GM12878 (cell line): Measurements from ENCODE around the gene BOD1L1. TPM values are rescaled to one million over a fixed set of nuclear protein-coding genes. Genes with fewer than 3 reads are reported as not detected.

Experiments
- ATAC-seq: fragments of 200-7000 bp; cut with Tn5 transposase; 3 replicates; pipeline ENCODE4 v1.9.1; 2020; ENCODE audit warnings: mild to moderate bottlenecking, moderate library complexity
- BruUV-seq: library from RNA; stranded (reverse); fragments of 400-500 nt; replicated peaks from 2 replicates; lab custom pipeline; 2021; lab: Mats Ljungman, UMichigan
- CTCF ChIA-PET: fragments of 300-600 bp; sonication (Branson Sonifier 250); formaldehyde crosslinking; extraction: SDS; loops from one replicate; lab custom pipeline; 2021; ENCODE audit warnings: inconsistent platforms; lab: Yijun Ruan, JAX
- POLR2A ChIA-PET: fragments of 350-600 bp; formaldehyde crosslinking; extraction: SDS; loops from one replicate; lab custom pipeline; 2021; ENCODE audit warnings: inconsistent platforms; lab: Charles Lee
- RAD21 ChIA-PET: fragments of 300-600 bp; sonication (Branson Sonifier 250); formaldehyde crosslinking; loops from one replicate; lab custom pipeline; 2023; ENCODE audit warnings: antibody characterized with exemption; ENCODE audit not compliant: unreplicated experiment; lab: Charles Lee
- SMC1A ChIA-PET: fragments of 300-600 bp; sonication (Branson Sonifier 250); formaldehyde crosslinking; loops from one replicate; lab custom pipeline; 2023; ENCODE audit not compliant: unreplicated experiment, uncharacterized antibody; lab: Charles Lee
- DNase-seq: peaks from one replicate; pipeline ENCODE4 v3.0.0-alpha.2; 2011; ENCODE audit warnings: low read depth, low spot score
- FAIRE-seq: peaks from 3 replicates; lab custom pipeline; 2011; peaks lifted over from hg19 to GRCh38; lab: Jason Lieb, UNC
- H2AFZ ChIP-seq: 2 replicates; pipeline ENCODE4 v1.6.0; 2011; ENCODE audit warnings: low read depth, low read length, control low read depth; ENCODE audit not compliant: control insufficient read depth
- H3K27ac ChIP-seq: 2 replicates; pipeline ENCODE4 v1.5.1; 2011; ENCODE audit warnings: control low read depth; ENCODE audit not compliant: control insufficient read depth, insufficient read depth
- H3K27me3 ChIP-seq, 2 experiments: replicated peaks in 1 of 2; 2 replicates each; pipeline versions ENCODE4 v1.6.0 to v1.6.1; 2011; ENCODE audit warnings: low read length in 1 of 2; ENCODE audit not compliant: control insufficient read depth in 2 of 2, insufficient read depth in 2 of 2
- H3K36me3 ChIP-seq, 2 experiments: 2 replicates each; pipeline ENCODE4 v1.5.1; 2011; ENCODE audit warnings: low read length in 1 of 2; ENCODE audit not compliant: control insufficient read depth in 2 of 2, insufficient read depth in 2 of 2
- H3K4me1 ChIP-seq: 2 replicates; pipeline ENCODE4 v1.6.1; 2011; ENCODE audit warnings: mild to moderate bottlenecking, low read length, moderate library complexity, mixed read lengths; ENCODE audit not compliant: control insufficient read depth, insufficient read depth
- H3K4me2 ChIP-seq: 2 replicates; pipeline ENCODE4 v1.6.0; 2011; ENCODE audit warnings: control low read depth; ENCODE audit not compliant: control insufficient read depth, insufficient read depth
- H3K4me3 ChIP-seq: fragments of 200-600 bp; sonication (generic); 2 replicates; pipeline ENCODE4 v1.5.1; 2016
- H3K79me2 ChIP-seq: 2 replicates; pipeline ENCODE4 v1.6.0; 2011; ENCODE audit warnings: low read length; ENCODE audit not compliant: control insufficient read depth, insufficient read depth
- H3K9ac ChIP-seq: 2 replicates; pipeline ENCODE4 v1.8.0; 2011; ENCODE audit warnings: low read length, control low read depth, mixed read lengths; ENCODE audit not compliant: control insufficient read depth, insufficient read depth
- H3K9me3 ChIP-seq: replicated peaks from 3 replicates; pipeline ENCODE4 v1.5.1; 2011; ENCODE audit warnings: mild to moderate bottlenecking, low read length; ENCODE audit not compliant: control insufficient read depth, insufficient read depth
- H4K20me1 ChIP-seq: 2 replicates; pipeline ENCODE4 v1.6.0; 2011; ENCODE audit not compliant: control insufficient read depth, insufficient read depth
- ATF7 ChIP-seq: fragments of 450-650 bp; IDR thresholded peaks from 2 replicates; pipeline ENCODE4 v1.6.1; 2016; ENCODE audit warnings: low read depth, mild to moderate bottlenecking
- GATAD2B ChIP-seq: fragments of 450-650 bp; conservative IDR thresholded peaks from 2 replicates; pipeline ENCODE4 v1.6.1; 2017; ENCODE audit warnings: low read depth, mild to moderate bottlenecking, moderate library complexity
- JUND ChIP-seq: IDR thresholded peaks from 2 replicates; pipeline ENCODE4 v1.6.1; 2012; ENCODE audit warnings: low read depth, mild to moderate bottlenecking, low read length, improper control_type of control experiment, moderate library complexity
- NFYB ChIP-seq: IDR thresholded peaks from 2 replicates; pipeline ENCODE4 v1.6.1; 2011; ENCODE audit warnings: low read depth, mild to moderate bottlenecking, low read length, improper control_type of control experiment, moderate library complexity; ENCODE audit not compliant: insufficient read depth
- POU2F2 ChIP-seq: IDR thresholded peaks from 3 replicates; pipeline ENCODE4 v1.6.1; 2011; ENCODE audit warnings: low read depth, mild to moderate bottlenecking, low read length, borderline replicate concordance
- ZNF687 ChIP-seq: fragments of 450-650 bp; IDR thresholded peaks from 2 replicates; pipeline ENCODE4 v1.6.1; 2017; ENCODE audit warnings: mild to moderate bottlenecking, moderate library complexity
- WGBS: methylation state at CpG from one replicate; pipeline ENCODE4 v1.1.6; 2016; ENCODE audit warnings: low lambda C conversion rate; ENCODE audit not compliant: insufficient replicate concordance, insufficient coverage; ENCODE audit errors: missing lambda C conversion rate; 5-methylcytosine and 5-hydroxymethylcytosine counted together
- in situ Hi-C: fragments of 300-500 bp; cut with MboI; formaldehyde crosslinking; loops from 9 replicates; pipeline ENCODE4 v1.14.3; 2018; ENCODE audit warnings: mixed read lengths
- intact Hi-C: fragments of 100-400 bp; cut with micrococcal nuclease; formaldehyde crosslinking; loops from one replicate; pipeline ENCODE4 v1.14.2; 2022; ENCODE audit not compliant: unreplicated experiment
- polyA plus RNA-seq, 11 experiments: library from polyadenylated mRNA; depleted of rRNA in 4 of 11; unstranded in 6 of 11; stranded (reverse) in 5 of 11; fragments of >200 nt; fragmentation: Nextera tagmentation in 4 of 11; fragmentation: Illumina TruSeq in 1 of 11; extraction: Ambion mirVana in 4 of 11; extraction: Trizol in 1 of 11; gene quantifications; 1 replicate in 1 of 11; 2 replicates in 10 of 11; pipeline versions ENCODE4 v1.2.1 to v1.2.3, GENCODE V29; 2011 to 2016; ENCODE audit warnings: inconsistent platforms in 2 of 11, missing spikeins in 2 of 11, low read depth in 1 of 11
- total RNA-seq, 4 experiments: library from RNA; depleted of rRNA in 3 of 4; stranded (reverse); fragments of >200 nt in 3 of 4; fragmentation: Illumina TruSeq in 1 of 4; extraction: Trizol in 1 of 4; gene quantifications; 2 replicates each; pipeline versions ENCODE4 v1.2.1 to v1.2.3, GENCODE V29; 2013 to 2021
- TF ChIP-seq, protein P1 (sequence below): IDR thresholded peaks from 2 replicates; pipeline ENCODE4 v1.6.1; 2012; ENCODE audit warnings: low read depth, low read length, improper control_type of control experiment

Gene BOD1L1
- total and polyA plus RNA-seq, 10 of the 15 experiments (the other 5 are each of a cell fraction or from before 2014, with no cell fraction given): 6.8 to 41.6 (median 24.3) TPM

- TF ChIP-seq, protein P1, sequence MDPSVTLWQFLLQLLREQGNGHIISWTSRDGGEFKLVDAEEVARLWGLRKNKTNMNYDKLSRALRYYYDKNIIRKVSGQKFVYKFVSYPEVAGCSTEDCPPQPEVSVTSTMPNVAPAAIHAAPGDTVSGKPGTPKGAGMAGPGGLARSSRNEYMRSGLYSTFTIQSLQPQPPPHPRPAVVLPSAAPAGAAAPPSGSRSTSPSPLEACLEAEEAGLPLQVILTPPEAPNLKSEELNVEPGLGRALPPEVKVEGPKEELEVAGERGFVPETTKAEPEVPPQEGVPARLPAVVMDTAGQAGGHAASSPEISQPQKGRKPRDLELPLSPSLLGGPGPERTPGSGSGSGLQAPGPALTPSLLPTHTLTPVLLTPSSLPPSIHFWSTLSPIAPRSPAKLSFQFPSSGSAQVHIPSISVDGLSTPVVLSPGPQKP: no peak
- TF ChIP-seq NFYB (no peak), ATF7 (no peak)
Observed at GRCh38 chr4:13524504-13525243, 102.9 kb downstream of the BOD1L1 start (continued).

DNA sequence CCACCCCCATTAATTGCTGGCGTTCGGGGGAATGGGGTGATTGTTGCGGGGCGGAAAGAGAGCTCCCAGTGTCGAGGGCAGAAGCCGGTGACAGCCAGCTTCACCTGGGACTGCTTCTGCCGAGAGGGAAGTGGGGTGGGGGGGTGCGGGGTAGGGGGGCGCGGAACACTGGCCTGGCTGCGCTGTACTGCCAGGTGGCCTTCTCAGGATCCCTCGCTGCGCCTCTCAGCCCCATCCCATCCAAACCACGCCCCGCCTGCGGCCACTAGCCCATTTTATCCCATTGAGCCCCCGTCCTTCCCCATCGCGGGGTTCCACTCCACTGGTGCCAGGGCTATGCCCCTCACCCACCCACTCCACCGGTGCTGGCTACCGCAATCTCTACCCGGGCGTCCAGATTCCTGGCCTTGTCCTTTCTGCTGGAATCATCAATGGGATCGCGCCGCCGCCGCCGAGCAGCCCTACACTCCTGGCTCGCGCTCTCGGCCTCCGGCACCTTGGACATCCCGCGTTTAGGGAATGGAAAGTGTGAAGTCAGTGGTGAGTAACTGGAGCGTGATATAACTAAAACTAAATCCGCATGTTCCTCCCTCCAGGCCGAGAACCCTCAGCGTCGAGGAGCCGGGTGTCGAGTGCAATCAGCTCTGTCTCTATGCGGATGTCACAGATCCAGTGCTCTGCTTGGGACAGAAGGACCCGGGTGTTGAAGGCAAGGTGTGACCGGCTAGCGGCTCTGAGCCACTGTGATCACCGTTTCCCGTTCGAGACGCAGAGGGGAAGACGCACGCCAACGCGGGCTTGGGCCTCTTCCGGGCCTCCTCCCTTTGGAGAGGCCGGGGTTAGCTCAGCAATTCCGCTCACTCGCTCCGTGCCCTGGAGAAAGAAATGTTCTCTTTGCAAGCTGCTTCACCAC lies 103.7 kb downstream of the BOD1L1 start:
- in situ Hi-C loops (no loop called here), intact Hi-C loops (no loop called here)
- ATAC-seq (no peak), FAIRE-seq (no peak), DNase-seq (no peak)
- TF ChIP-seq POU2F2: no peak
- TF ChIP-seq GATAD2B: no peak
- TF ChIP-seq ZNF687: no peak
- TF ChIP-seq JUND: no peak
- ChIA-PET SMC1A (no interaction called here), CTCF (interaction anchor here (0.7 kb wide), 1 partner anchor 21 kb away, joined by 3 read pairs; no protein-coding TSS in a partner anchor), RAD21 (no interaction called here), POLR2A (no interaction called here)
- H3K4me3 ChIP-seq: no peak overlapping the region
- WGBS: 76% methylated on average over 59 of the region's 59 CpGs
- no peaks in the 10 kb centered on the region for H4K20me1 ChIP-seq
- H3K9ac ChIP-seq: no peak overlapping the region
- no peaks in the 10 kb centered on the region for H3K36me3 ChIP-seq
- no peak overlapping the region for H3K4me2 ChIP-seq
- peaks cover 10% of the 10 kb centered on the region for H3K9me3 ChIP-seq
- peaks cover 8 to 12% of the 10 kb centered on the region in 2 experiments for H3K27me3 ChIP-seq
- H2AFZ ChIP-seq: no peak overlapping the region
- no peak overlapping the region for H3K27ac ChIP-seq
- no peaks in the 10 kb centered on the region for H3K79me2 ChIP-seq
- no TSS peak for BruUV-seq
- peaks cover 11% of the 10 kb centered on the region for H3K4me1 ChIP-seq
